Right lobe of liver (tissue), 4 donors: ENCODE results near the gene DGKI.

Experiments
- CTCF ChIP-seq, 4 donors: fragments of 200-600 bp in 3 of 4; fragments of 450-650 bp in 1 of 4; IDR thresholded peaks; one replicate each; pipeline versions ENCODE4 v1.5.1 to v1.8.0; 2016 to 2022; ENCODE audit warnings: antibody characterized with exemption in 4 of 4, mild to moderate bottlenecking in 2 of 4
- POLR2A ChIP-seq: fragments of 450-650 bp; IDR thresholded peaks from one replicate; pipeline ENCODE4 v1.6.1; 2017; ENCODE audit warnings: antibody characterized with exemption, mild to moderate bottlenecking
- donor health status: DM: no; HTN: no; CAD: no.
- donor health status: DM: no; HTN: no; CAD: no.
- donor health status: DM: no; HTN: yes; CAD: no.

DNA sequence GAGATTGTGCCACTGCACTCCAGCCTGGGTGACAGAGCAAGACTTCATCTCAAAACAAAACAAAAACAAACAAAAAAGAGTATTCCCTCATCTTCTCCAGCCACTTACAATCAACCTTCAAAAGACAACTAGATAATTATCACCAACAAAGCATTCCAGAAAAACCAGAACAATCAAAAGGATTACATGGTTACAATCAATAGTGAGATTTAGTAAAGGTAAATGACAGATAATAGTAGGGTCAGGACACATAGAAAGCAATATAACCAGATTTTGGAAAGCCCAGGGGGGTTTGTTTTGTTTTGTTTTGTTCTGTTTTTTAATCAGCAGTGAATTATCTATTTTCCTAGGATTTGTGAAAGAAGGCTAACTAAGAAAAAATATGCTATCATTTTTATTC lies 412.2 kb downstream of the DGKI start:
- TF ChIP-seq POLR2A = no peak
- no peak for TF ChIP-seq CTCF (IDR thresholded peaks at IDR 0.05)
